SK-N-SH (cell line): ENCODE measurements around the gene F7.

Source experiments
- CTCF ChIP-seq: fragments of 200-600 bp; sonication (generic); IDR thresholded peaks from 2 replicates; pipeline ENCODE4 v1.6.1; 2017; ENCODE audit warnings: antibody characterized with exemption, mild to moderate bottlenecking, moderate library complexity
- EZH2phosphoT487 ChIP-seq: fragments of 200-600 bp; sonication (generic); IDR thresholded peaks from 2 replicates; pipeline ENCODE4 v1.6.1; 2017; ENCODE audit warnings: low read depth, mixed run types, mild to moderate bottlenecking, antibody characterized with exemption, moderate library complexity, borderline replicate concordance
- FOXM1 ChIP-seq: IDR thresholded peaks from 2 replicates; pipeline ENCODE4 v1.4.0; 2012; ENCODE audit warnings: low read depth, mild to moderate bottlenecking
- JUND ChIP-seq: IDR thresholded peaks from 2 replicates; pipeline ENCODE4 v1.4.0; 2012
- MAX ChIP-seq: IDR thresholded peaks from 2 replicates; pipeline ENCODE4 v1.4.0; 2012; ENCODE audit warnings: low read depth
- NRF1 ChIP-seq: IDR thresholded peaks from 2 replicates; pipeline ENCODE4 v1.6.1; 2012; ENCODE audit warnings: low read depth, mild to moderate bottlenecking, low read length
- POLR2AphosphoS5 ChIP-seq: IDR thresholded peaks from 2 replicates; pipeline ENCODE4 v1.6.1; 2012; ENCODE audit warnings: low read depth, low read length
- RCOR1 ChIP-seq: fragments of 150-350 bp; IDR thresholded peaks from 2 replicates; pipeline ENCODE4 v1.6.1; 2017; ENCODE audit warnings: antibody characterized with exemption, low read length
- REST ChIP-seq: IDR thresholded peaks from 2 replicates; pipeline ENCODE4 v1.6.1; 2012; ENCODE audit warnings: mild to moderate bottlenecking, low read depth, low read length, moderate library complexity
- RFX5 ChIP-seq: IDR thresholded peaks from 2 replicates; pipeline ENCODE4 v1.6.1; 2012; ENCODE audit warnings: mild to moderate bottlenecking, improper control_type of control experiment, low read length
- SIN3A ChIP-seq: IDR thresholded peaks from 2 replicates; pipeline ENCODE4 v1.6.1; 2012; ENCODE audit warnings: low read depth, mild to moderate bottlenecking, low read length, moderate library complexity, borderline replicate concordance
- TAF1 ChIP-seq: IDR thresholded peaks from 2 replicates; pipeline ENCODE4 v1.6.1; 2012; ENCODE audit warnings: low read depth, mild to moderate bottlenecking, low read length, moderate library complexity, borderline replicate concordance
- TF ChIP-seq, protein P1 (sequence below): IDR thresholded peaks from 2 replicates; pipeline ENCODE4 v1.4.0; 2012; ENCODE audit warnings: low read depth, borderline replicate concordance
- TF ChIP-seq, protein P2 (sequence below): IDR thresholded peaks from 2 replicates; pipeline ENCODE4 v1.4.0; 2012; ENCODE audit warnings: low read depth, borderline replicate concordance

GRCh38 chr13:113063091-113063491 lies 42.5 kb upstream of the F7 start:
- TF ChIP-seq SIN3A (no peak), CTCF (no peak), NRF1 (no peak), EZH2phosphoT487 (no peak), JUND (no peak), RCOR1 (no peak), REST (no peak), RFX5 (no peak), POLR2AphosphoS5 (no peak), TAF1 (no peak), FOXM1 (no peak), MAX (no peak)
- TF ChIP-seq, protein P1, sequence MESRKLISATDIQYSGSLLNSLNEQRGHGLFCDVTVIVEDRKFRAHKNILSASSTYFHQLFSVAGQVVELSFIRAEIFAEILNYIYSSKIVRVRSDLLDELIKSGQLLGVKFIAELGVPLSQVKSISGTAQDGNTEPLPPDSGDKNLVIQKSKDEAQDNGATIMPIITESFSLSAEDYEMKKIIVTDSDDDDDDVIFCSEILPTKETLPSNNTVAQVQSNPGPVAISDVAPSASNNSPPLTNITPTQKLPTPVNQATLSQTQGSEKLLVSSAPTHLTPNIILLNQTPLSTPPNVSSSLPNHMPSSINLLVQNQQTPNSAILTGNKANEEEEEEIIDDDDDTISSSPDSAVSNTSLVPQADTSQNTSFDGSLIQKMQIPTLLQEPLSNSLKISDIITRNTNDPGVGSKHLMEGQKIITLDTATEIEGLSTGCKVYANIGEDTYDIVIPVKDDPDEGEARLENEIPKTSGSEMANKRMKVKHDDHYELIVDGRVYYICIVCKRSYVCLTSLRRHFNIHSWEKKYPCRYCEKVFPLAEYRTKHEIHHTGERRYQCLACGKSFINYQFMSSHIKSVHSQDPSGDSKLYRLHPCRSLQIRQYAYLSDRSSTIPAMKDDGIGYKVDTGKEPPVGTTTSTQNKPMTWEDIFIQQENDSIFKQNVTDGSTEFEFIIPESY: no peak
- TF ChIP-seq, protein P2, sequence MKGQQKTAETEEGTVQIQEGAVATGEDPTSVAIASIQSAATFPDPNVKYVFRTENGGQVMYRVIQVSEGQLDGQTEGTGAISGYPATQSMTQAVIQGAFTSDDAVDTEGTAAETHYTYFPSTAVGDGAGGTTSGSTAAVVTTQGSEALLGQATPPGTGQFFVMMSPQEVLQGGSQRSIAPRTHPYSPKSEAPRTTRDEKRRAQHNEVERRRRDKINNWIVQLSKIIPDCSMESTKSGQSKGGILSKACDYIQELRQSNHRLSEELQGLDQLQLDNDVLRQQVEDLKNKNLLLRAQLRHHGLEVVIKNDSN: no peak
